H9 (cell line): ENCODE data around the gene SYNPO. TPM values are rescaled to one million over a fixed set of nuclear protein-coding genes. Genes with fewer than 3 reads are reported as not detected.

Source experiments
- DNase-seq: peaks from one replicate; pipeline ENCODE4 v3.0.0-alpha.2; 2017
- H2AFZ ChIP-seq: one replicate; pipeline ENCODE4 v1.6.1; 2013; ENCODE audit warnings: mild to moderate bottlenecking, low read length, control low read depth, moderate library complexity
- H2AK5ac ChIP-seq: 2 replicates; pipeline ENCODE4 v1.6.1; 2013; ENCODE audit warnings: low read length, control low read depth, mixed read lengths; ENCODE audit not compliant: insufficient read length
- H2BK120ac ChIP-seq: one replicate; pipeline ENCODE4 v1.6.1; 2013; ENCODE audit warnings: low read depth, mild to moderate bottlenecking, low read length, control low read depth, inconsistent platforms; ENCODE audit not compliant: poor library complexity, severe bottlenecking
- H2BK12ac ChIP-seq: 2 replicates; pipeline ENCODE4 v1.6.1; 2013; ENCODE audit warnings: low read length, control low read depth, mixed read lengths, low read depth; ENCODE audit not compliant: insufficient read length
- H2BK15ac ChIP-seq: 2 replicates; pipeline ENCODE4 v1.6.1; 2013; ENCODE audit warnings: low read depth, low read length, control low read depth
- H2BK20ac ChIP-seq: one replicate; pipeline ENCODE4 v1.6.1; 2013; ENCODE audit warnings: low read depth, mild to moderate bottlenecking, low read length, control low read depth, inconsistent platforms; ENCODE audit not compliant: poor library complexity, severe bottlenecking
- H2BK5ac ChIP-seq: 2 replicates; pipeline ENCODE4 v1.6.1; 2013; ENCODE audit warnings: low read length, control low read depth, mixed read lengths; ENCODE audit not compliant: insufficient read length
- H3K14ac ChIP-seq: 2 replicates; pipeline ENCODE4 v1.6.1; 2013; ENCODE audit warnings: low read length, control low read depth; ENCODE audit not compliant: insufficient read depth
- H3K18ac ChIP-seq: 2 replicates; pipeline ENCODE4 v1.6.1; 2013; ENCODE audit warnings: low read depth, mild to moderate bottlenecking, mixed read lengths, low read length, control low read depth; ENCODE audit not compliant: insufficient read length
- H3K23ac ChIP-seq: 2 replicates; pipeline ENCODE4 v1.6.1; 2013; ENCODE audit warnings: low read length, control low read depth, mixed read lengths, low read depth; ENCODE audit not compliant: insufficient read length
- H3K23me2 ChIP-seq: 2 replicates; pipeline ENCODE4 v1.6.1; 2013; ENCODE audit warnings: low read depth, mild to moderate bottlenecking, mixed read lengths, low read length, control low read depth; ENCODE audit not compliant: insufficient read length, poor library complexity, severe bottlenecking
- H3K27ac ChIP-seq: 2 replicates; pipeline ENCODE4 v1.5.1; 2013; ENCODE audit warnings: low read length, control low read depth, mixed read lengths, low read depth; ENCODE audit not compliant: insufficient read length
- H3K27me3 ChIP-seq: 2 replicates; pipeline ENCODE4 v1.6.1; 2013; ENCODE audit warnings: low read length, control low read depth, inconsistent platforms; ENCODE audit not compliant: insufficient read depth
- H3K4ac ChIP-seq: 2 replicates; pipeline ENCODE4 v1.6.1; 2013; ENCODE audit warnings: low read depth, mild to moderate bottlenecking, control low read depth, inconsistent platforms, low read length, moderate library complexity
- H3K4me1 ChIP-seq: 2 replicates; pipeline ENCODE4 v1.6.1; 2013; ENCODE audit warnings: low read length, control low read depth, inconsistent platforms; ENCODE audit not compliant: insufficient read depth
- H3K4me2 ChIP-seq: 2 replicates; pipeline ENCODE4 v1.6.1; 2013; ENCODE audit warnings: low read length, control low read depth, mixed read lengths; ENCODE audit not compliant: insufficient read length, insufficient read depth
- H3K56ac ChIP-seq: 2 replicates; pipeline ENCODE4 v1.6.1; 2013; ENCODE audit warnings: low read depth, mild to moderate bottlenecking, mixed read lengths, low read length, control low read depth; ENCODE audit not compliant: insufficient read length
- H3K79me1 ChIP-seq: 2 replicates; pipeline ENCODE4 v1.6.1; 2013; ENCODE audit warnings: low read depth, mild to moderate bottlenecking, moderate library complexity, low read length, control low read depth, inconsistent platforms; ENCODE audit not compliant: insufficient read depth, poor library complexity, severe bottlenecking
- H3K79me2 ChIP-seq: 2 replicates; pipeline ENCODE4 v1.6.1; 2013; ENCODE audit warnings: low read length, control low read depth, inconsistent platforms; ENCODE audit not compliant: insufficient read depth
- H3K9ac ChIP-seq: 2 replicates; pipeline ENCODE4 v1.6.1; 2013; ENCODE audit warnings: low read length, control low read depth, mixed read lengths; ENCODE audit not compliant: insufficient read length; ENCODE audit errors: extremely low read depth
- H3K9me3 ChIP-seq: one replicate; pipeline ENCODE4 v1.6.1; 2013; ENCODE audit warnings: low read depth, low read length, inconsistent platforms; ENCODE audit not compliant: control insufficient read depth
- H3T11ph ChIP-seq: one replicate; pipeline ENCODE4 v1.6.1; 2013; ENCODE audit warnings: mild to moderate bottlenecking, low read length, control low read depth, inconsistent platforms
- H4K20me1 ChIP-seq: one replicate; pipeline ENCODE4 v1.6.1; 2013; ENCODE audit not compliant: control insufficient read depth, insufficient read length, insufficient read depth
- H4K5ac ChIP-seq: 2 replicates; pipeline ENCODE4 v1.6.1; 2013; ENCODE audit warnings: low read depth, mild to moderate bottlenecking, mixed read lengths, low read length, control low read depth; ENCODE audit not compliant: insufficient read length
- H4K8ac ChIP-seq: replicated peaks from 2 replicates; pipeline ENCODE4 v1.6.1; 2013; ENCODE audit warnings: low read length, control low read depth, mixed read lengths, low read depth; ENCODE audit not compliant: insufficient read length
- H4K91ac ChIP-seq: 2 replicates; pipeline ENCODE4 v1.6.1; 2013; ENCODE audit warnings: low read depth, mild to moderate bottlenecking, moderate library complexity, mixed read lengths, low read length, control low read depth; ENCODE audit not compliant: insufficient read length
- H3K27ac Mint-ChIP-seq, 3 experiments: 2 replicates in 2 of 3; 3 replicates in 1 of 3; pipeline ENCODE4 v1.8.0; 2020 to 2021; ENCODE audit warnings: mixed read lengths in 3 of 3, mild to moderate bottlenecking in 1 of 3, moderate library complexity in 1 of 3
- H3K27me3 Mint-ChIP-seq: 2 replicates; pipeline ENCODE4 v1.8.0; 2021; ENCODE audit warnings: low read depth, mild to moderate bottlenecking, moderate library complexity, mixed read lengths
- H3K36me3 Mint-ChIP-seq, 3 experiments: 2 replicates in 2 of 3; 3 replicates in 1 of 3; pipeline ENCODE4 v1.8.0; 2020 to 2021; ENCODE audit warnings: low read depth in 3 of 3, mixed read lengths in 3 of 3; ENCODE audit not compliant: insufficient read depth in 1 of 3
- H3K4me1 Mint-ChIP-seq, 2 experiments: 2 replicates each; pipeline ENCODE4 v1.8.0; 2020; ENCODE audit warnings: mixed read lengths in 2 of 2
- H3K4me3 Mint-ChIP-seq, 2 experiments: 2 replicates in 1 of 2; 3 replicates in 1 of 2; pipeline ENCODE4 v1.8.0; 2020 to 2021; ENCODE audit warnings: mild to moderate bottlenecking in 2 of 2, mixed read lengths in 2 of 2, moderate library complexity in 1 of 2
- H3K9me3 Mint-ChIP-seq, 2 experiments: 2 replicates in 1 of 2; 3 replicates in 1 of 2; pipeline ENCODE4 v1.8.0; 2020; ENCODE audit warnings: mild to moderate bottlenecking in 2 of 2, mixed read lengths in 2 of 2, moderate library complexity in 1 of 2
- WGBS: extraction: QIAGEN DNeasy Blood & Tissue Kit; methylation state at CpG from one replicate; pipeline ENCODE4 v1.1.7; 2013; ENCODE audit warnings: missing lambda C conversion rate, low lambda C conversion rate, mixed read lengths; ENCODE audit not compliant: insufficient read length; ENCODE audit errors: extremely low coverage; 5-methylcytosine and 5-hydroxymethylcytosine counted together
- total RNA-seq: library from RNA; stranded (reverse); gene quantifications from 2 replicates; pipeline ENCODE4 v1.2.1, GENCODE V29; 2021
- TF ChIP-seq, protein P1 (sequence below): fragments of 200-600 bp; sonication (generic); conservative IDR thresholded peaks from 3 replicates; pipeline ENCODE4 v1.8.0; 2021; ENCODE audit warnings: antibody characterized with exemption, mild to moderate bottlenecking

The SYNPO gene
- total RNA-seq, 1 experiment from 2014 or later, result 1.7 TPM

DNA sequence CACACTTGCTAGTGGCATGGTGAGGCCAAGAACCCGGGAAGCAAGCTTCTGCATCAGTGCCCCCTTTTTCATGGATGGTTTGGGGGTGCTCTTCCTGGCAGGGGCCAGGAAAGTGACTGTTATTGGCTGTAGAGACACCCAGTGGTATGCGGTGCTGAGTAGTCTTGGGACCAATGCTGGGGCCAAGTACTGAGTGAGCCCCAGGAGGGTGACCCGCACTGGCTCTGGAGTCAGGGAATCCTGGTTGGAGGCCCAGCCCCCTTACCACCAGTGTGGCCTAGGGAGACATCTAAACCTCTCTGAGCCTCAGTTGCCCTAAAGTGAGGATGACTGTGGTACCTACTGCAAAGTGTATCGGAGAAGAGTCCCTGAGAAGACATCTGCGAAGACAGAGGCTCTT is 41.2 kb upstream of the SYNPO start:
- H2BK15ac ChIP-seq, result no peak overlapping the region
- no peaks in the 10 kb centered on the region for H3K79me1 ChIP-seq
- Mint-ChIP-seq H3K36me3 (no peaks in the 10 kb centered on the region; a peak in 1 of 7 replicates), H3K4me3 (no peak overlapping the region), H3K4me1 (peaks cover 11 to 20% of the 10 kb centered on the region in 2 experiments), H3K27me3 (no peaks in the 10 kb centered on the region; the same call in 1 of the 2 replicates), H3K27ac (no peak overlapping the region), H3K9me3 (no peaks in the 10 kb centered on the region)
- H3K4me1 ChIP-seq, result no peaks in the 10 kb centered on the region
- H2BK20ac ChIP-seq, result no peak overlapping the region
- no peaks in the 10 kb centered on the region for H4K20me1 ChIP-seq
- no peak for DNase-seq
- H3T11ph ChIP-seq, result no peak overlapping the region
- H2BK12ac ChIP-seq, result no peak overlapping the region
- TF ChIP-seq, protein P1, sequence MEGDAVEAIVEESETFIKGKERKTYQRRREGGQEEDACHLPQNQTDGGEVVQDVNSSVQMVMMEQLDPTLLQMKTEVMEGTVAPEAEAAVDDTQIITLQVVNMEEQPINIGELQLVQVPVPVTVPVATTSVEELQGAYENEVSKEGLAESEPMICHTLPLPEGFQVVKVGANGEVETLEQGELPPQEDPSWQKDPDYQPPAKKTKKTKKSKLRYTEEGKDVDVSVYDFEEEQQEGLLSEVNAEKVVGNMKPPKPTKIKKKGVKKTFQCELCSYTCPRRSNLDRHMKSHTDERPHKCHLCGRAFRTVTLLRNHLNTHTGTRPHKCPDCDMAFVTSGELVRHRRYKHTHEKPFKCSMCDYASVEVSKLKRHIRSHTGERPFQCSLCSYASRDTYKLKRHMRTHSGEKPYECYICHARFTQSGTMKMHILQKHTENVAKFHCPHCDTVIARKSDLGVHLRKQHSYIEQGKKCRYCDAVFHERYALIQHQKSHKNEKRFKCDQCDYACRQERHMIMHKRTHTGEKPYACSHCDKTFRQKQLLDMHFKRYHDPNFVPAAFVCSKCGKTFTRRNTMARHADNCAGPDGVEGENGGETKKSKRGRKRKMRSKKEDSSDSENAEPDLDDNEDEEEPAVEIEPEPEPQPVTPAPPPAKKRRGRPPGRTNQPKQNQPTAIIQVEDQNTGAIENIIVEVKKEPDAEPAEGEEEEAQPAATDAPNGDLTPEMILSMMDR, result no peak
- no peak overlapping the region for H3K9ac ChIP-seq
- no CpG with 5 or more reads among the region's 5 CpGs for WGBS
- H3K79me2 ChIP-seq, result no peaks in the 10 kb centered on the region
- H4K8ac ChIP-seq, result no peak overlapping the region
- H4K91ac ChIP-seq, result no peak overlapping the region
- no peak overlapping the region for H3K4me2 ChIP-seq
- H3K18ac ChIP-seq, result no peak overlapping the region
- H3K27ac ChIP-seq, result no peak overlapping the region
- no peak overlapping the region for H3K56ac ChIP-seq
- no peak overlapping the region for H3K4ac ChIP-seq
- H3K27me3 ChIP-seq, result no peaks in the 10 kb centered on the region
- H4K5ac ChIP-seq, result no peak overlapping the region
- no peak overlapping the region for H2BK120ac ChIP-seq
- H3K23me2 ChIP-seq, result no peaks in the 10 kb centered on the region
- H3K23ac ChIP-seq, result no peak overlapping the region
- H2AK5ac ChIP-seq, result no peak overlapping the region
- H3K14ac ChIP-seq, result no peak overlapping the region
- no peak overlapping the region for H2AFZ ChIP-seq
- no peaks in the 10 kb centered on the region for H3K9me3 ChIP-seq
- no peak overlapping the region for H2BK5ac ChIP-seq
